ENCODE results near the gene MRPL19. TPM values are rescaled to one million over a fixed set of nuclear protein-coding genes. Genes with fewer than 3 reads are reported as not detected.

MRPL19 gene
- total RNA-seq (10 to 100 TPM; 14.2 to 44.8 (median 25.3) TPM), polyA plus RNA-seq (10 to 100 TPM; 33.3 to 33.6 TPM), total RNA-seq (17.4 reads per million, percentile 47 among the genes with 10 or more reads in this experiment)

DNA sequence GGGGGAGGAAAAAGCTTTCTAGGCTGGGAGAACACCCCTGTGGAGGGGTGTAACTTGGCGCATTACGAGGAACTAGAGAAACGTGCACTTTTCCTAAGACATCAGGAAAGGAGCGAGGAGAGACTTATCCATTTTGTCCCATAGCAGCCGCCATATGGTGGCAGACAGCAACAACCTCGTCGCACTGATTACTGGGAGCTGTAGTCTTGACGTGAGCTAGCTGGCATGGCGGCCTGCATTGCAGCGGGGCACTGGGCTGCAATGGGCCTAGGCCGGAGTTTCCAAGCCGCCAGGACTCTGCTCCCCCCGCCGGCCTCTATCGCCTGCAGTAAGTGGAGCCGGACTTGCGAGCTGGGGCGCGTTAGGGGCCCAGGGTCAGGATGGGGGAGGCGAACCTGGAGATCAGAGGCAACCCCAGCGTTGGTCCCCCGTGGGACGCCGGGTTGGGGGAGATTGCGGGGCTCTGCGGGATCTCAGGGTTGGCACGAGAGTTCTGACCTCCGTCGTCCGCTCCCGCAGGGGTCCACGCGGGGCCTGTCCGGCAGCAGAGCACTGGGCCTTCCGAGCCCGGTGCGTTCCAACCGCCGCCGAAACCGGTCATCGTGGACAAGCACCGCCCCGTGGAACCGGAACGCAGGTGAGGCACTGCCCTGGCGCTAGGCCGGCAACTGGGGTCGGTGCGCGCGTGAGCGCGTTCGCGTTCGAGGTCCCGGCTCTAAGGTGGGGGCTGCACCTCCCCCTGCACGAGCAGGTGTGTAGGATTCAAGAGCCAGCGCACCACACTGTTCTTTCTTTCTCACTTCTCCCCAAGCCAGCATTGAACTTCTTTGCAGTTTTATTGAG is at the start of gene MRPL19:
TSS of gene MRPL19 (plus strand) at position 201 of the 843 bp plus-strand sequence. CDS start at position 226, 25 bp downstream.
- Histone ChIP-seq H3K27me3 (ENCODE audit: control insufficient read depth in 2 of 2, insufficient read depth in 2 of 2, low read length in 2 of 2) (no peaks in the 10 kb centered on the region), H3K36me3 (ENCODE audit: control insufficient read depth in 2 of 3, insufficient read depth in 3 of 3, low read length in 3 of 3) (peaks cover 0 to 26% (median 5%) of the 10 kb centered on the region in 3 experiments), H3K4me1 (ENCODE audit: control insufficient read depth in 2 of 2, insufficient read depth in 2 of 2, low read length in 2 of 2) (peaks cover 7 to 17% of the 10 kb centered on the region in 2 donors), H3K27ac (ENCODE audit: low read depth, low read length) (peak within 1 kb of the TSS; percentile 80), H3K4me3 (ENCODE audit: low read length) (peak within 1 kb of the TSS; percentile 92), H3K9me3 (ENCODE audit: control insufficient read depth in 2 of 3, low read length in 3 of 3) (no peaks in the 10 kb centered on the region)
- peaks cover 7 to 28% (median 10%) of the 10 kb centered on the region in 5 donors for H3K36me3 Mint-ChIP-seq
- peak within 1 kb of the TSS; percentile 83 to 96 (median 93) for H3K4me3 Mint-ChIP-seq
- ChIA-PET CTCF (interaction anchor here (1.0 to 1.7 kb wide), 6 partner anchors 11 to 64 kb away, joined by 3 to 4 read pairs (median 4); partner anchors contain the start of gene GCFC2), POLR2A (interaction anchor here (1.0 to 2.3 kb wide), 4 partner anchors 10 to 812 kb away, joined by 3 to 12 read pairs (median 4); partner anchors contain the start of gene GCFC2)
- peak within 1 kb of the TSS; percentile 80 to 98 (median 87) for H3K27ac Mint-ChIP-seq
- peaks cover 0 to 7% (median 0%) of the 10 kb centered on the region in 11 donors for H3K9me3 Mint-ChIP-seq
- peak; percentile 98 for ATAC-seq
- peaks cover 25 to 51% (median 45%) of the 10 kb centered on the region in 7 donors for H3K4me1 Mint-ChIP-seq
- H3K27me3 Mint-ChIP-seq: no peaks in the 10 kb centered on the region
- intact Hi-C loops (cut with micrococcal nuclease): loop anchor here (1.0 to 5.0 kb wide), 3 partner anchors 63 to 805 kb away; partner anchors contain the start of genes GCFC2 (in 2 of the 2) and POLE4 (in 1 of the 2)
- peak; percentile 45 to 81 (median 74) for DNase-seq

DNA sequence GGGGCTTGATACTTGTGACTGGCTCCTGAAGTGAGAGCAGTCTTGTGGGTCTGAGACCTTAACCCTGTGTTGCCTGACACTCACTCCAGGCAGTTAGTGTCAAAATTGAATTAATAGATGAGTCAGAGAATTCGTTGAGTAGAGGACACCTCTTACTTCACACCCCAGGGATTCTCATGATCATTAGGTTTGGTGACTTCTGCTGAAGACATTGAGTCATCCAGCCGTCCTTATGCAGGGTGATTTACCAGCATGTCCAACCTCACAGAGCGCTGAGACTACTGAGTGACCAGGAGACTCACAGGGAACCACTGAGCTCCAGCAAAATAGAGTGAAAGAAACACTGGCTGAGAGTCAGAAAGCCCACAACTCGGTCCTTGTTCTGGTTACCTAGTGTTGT is 49.8 kb upstream of the MRPL19 start:
- Histone ChIP-seq H3K4me1 (ENCODE audit: control insufficient read depth in 2 of 2, insufficient read depth in 2 of 2, low read length in 2 of 2) (no peaks in the 10 kb centered on the region), H3K27me3 (ENCODE audit: control insufficient read depth in 2 of 2, insufficient read depth in 2 of 2, low read length in 2 of 2) (no peaks in the 10 kb centered on the region), H3K4me3 (ENCODE audit: low read length) (no peak overlapping the region), H3K27ac (ENCODE audit: low read depth, low read length) (no peak overlapping the region), H3K9me3 (ENCODE audit: control insufficient read depth in 2 of 3, low read length in 3 of 3) (no peaks in the 10 kb centered on the region), H3K36me3 (ENCODE audit: control insufficient read depth in 2 of 3, insufficient read depth in 3 of 3, low read length in 3 of 3) (no peaks in the 10 kb centered on the region)
- no peak for ATAC-seq
- no peak overlapping the region for H3K27ac Mint-ChIP-seq
- intact Hi-C loops (cut with micrococcal nuclease): no loop called here
- H3K4me1 Mint-ChIP-seq: no peaks in the 10 kb centered on the region
- no peak for DNase-seq
- peaks cover 0 to 12% (median 2%) of the 10 kb centered on the region in 5 donors for H3K27me3 Mint-ChIP-seq
- H3K9me3 Mint-ChIP-seq: no peaks in the 10 kb centered on the region
- no peak overlapping the region for H3K4me3 Mint-ChIP-seq
- CTCF ChIA-PET: interaction anchor here (1.0 to 1.4 kb wide), 2 partner anchors 11 to 13 kb away, joined by 4 to 5 read pairs; no protein-coding TSS in a partner anchor
- POLR2A ChIA-PET: no interaction called here
- H3K36me3 Mint-ChIP-seq: no peaks in the 10 kb centered on the region

DNA sequence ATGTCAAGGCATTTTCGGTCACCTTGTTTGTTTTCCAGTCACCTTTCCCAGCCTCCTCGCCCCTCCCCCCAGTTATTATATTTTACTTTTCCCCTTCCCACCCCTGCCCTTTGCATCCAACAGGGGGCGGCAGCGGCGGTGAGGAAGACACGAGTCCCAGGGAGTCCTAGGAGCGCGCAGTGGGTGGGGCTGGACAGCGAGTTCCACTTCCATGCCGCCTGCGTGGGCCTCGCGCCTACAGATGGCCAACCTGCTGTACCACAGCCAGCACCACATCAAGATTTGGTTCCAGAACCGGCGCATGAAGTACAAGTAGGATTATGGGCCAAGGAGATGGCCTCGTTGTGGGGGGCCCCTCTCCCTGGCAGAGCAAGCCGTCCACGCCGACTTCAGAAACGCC is 48.6 kb upstream of the MRPL19 start:
- Mint-ChIP-seq H3K27ac (no peak overlapping the region), H3K36me3 (no peaks in the 10 kb centered on the region), H3K9me3 (no peaks in the 10 kb centered on the region), H3K27me3 (peaks cover 0 to 12% (median 4%) of the 10 kb centered on the region in 5 donors), H3K4me3 (no peak overlapping the region), H3K4me1 (no peaks in the 10 kb centered on the region)
- ChIA-PET POLR2A (no interaction called here), CTCF (interaction anchor here (1.4 kb wide), 1 partner anchor 10 kb away, joined by 4 read pairs; no protein-coding TSS in a partner anchor)
- DNase-seq: no peak
- Histone ChIP-seq H3K4me1 (ENCODE audit: control insufficient read depth in 2 of 2, insufficient read depth in 2 of 2, low read length in 2 of 2) (no peaks in the 10 kb centered on the region), H3K9me3 (ENCODE audit: control insufficient read depth in 2 of 3, low read length in 3 of 3) (no peaks in the 10 kb centered on the region), H3K27ac (ENCODE audit: low read depth, low read length) (no peak overlapping the region), H3K27me3 (ENCODE audit: control insufficient read depth in 2 of 2, insufficient read depth in 2 of 2, low read length in 2 of 2) (no peaks in the 10 kb centered on the region), H3K4me3 (ENCODE audit: low read length) (no peak overlapping the region), H3K36me3 (ENCODE audit: control insufficient read depth in 2 of 3, insufficient read depth in 3 of 3, low read length in 3 of 3) (no peaks in the 10 kb centered on the region)
- ATAC-seq: no peak
- intact Hi-C loops (cut with micrococcal nuclease): no loop called here

DNA sequence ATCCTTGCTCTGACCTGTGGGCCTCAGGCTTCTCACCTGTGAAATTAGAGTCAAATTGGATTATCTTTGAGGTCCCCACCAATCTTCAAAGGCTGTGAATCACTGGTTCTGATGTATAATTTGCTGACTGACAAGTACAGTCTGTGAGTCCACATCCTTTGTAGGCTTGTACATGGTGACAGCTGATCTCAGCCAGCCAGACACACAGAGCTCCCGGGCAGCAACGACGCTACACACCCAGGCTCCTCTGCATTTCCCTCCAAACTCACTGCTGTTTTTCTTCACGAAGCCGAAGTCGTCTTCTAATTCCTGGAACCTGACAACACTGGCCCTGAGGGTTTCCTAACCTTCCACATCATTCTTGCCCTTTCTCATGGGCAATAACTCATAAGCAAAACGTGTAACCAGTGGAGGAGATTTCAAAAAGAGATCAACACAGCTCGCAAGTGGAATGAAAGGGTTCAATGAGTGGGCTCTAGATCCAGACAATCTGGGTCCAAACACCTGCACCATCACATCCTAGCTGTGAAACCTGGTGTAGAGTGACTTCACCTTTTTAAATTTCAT is 47.9 kb upstream of the MRPL19 start:
- peaks cover 0 to 17% (median 4%) of the 10 kb centered on the region in 5 donors for H3K27me3 Mint-ChIP-seq
- H3K4me3 Mint-ChIP-seq: no peak overlapping the region
- Histone ChIP-seq H3K4me3 (ENCODE audit: low read length) (no peak overlapping the region), H3K27me3 (ENCODE audit: control insufficient read depth in 2 of 2, insufficient read depth in 2 of 2, low read length in 2 of 2) (no peaks in the 10 kb centered on the region), H3K27ac (ENCODE audit: low read depth, low read length) (no peak overlapping the region), H3K36me3 (ENCODE audit: control insufficient read depth in 2 of 3, insufficient read depth in 3 of 3, low read length in 3 of 3) (no peaks in the 10 kb centered on the region), H3K4me1 (ENCODE audit: control insufficient read depth in 2 of 2, insufficient read depth in 2 of 2, low read length in 2 of 2) (no peaks in the 10 kb centered on the region), H3K9me3 (ENCODE audit: control insufficient read depth in 2 of 3, low read length in 3 of 3) (no peaks in the 10 kb centered on the region)
- intact Hi-C loops (cut with micrococcal nuclease): no loop called here
- no peaks in the 10 kb centered on the region for H3K4me1 Mint-ChIP-seq
- ATAC-seq (no peak), DNase-seq (no peak)
- no peaks in the 10 kb centered on the region for H3K36me3 Mint-ChIP-seq
- no peak overlapping the region for H3K27ac Mint-ChIP-seq
- no peaks in the 10 kb centered on the region for H3K9me3 Mint-ChIP-seq
- POLR2A ChIA-PET: no interaction called here
- CTCF ChIA-PET: interaction anchor here (1.4 kb wide), 1 partner anchor 10 kb away, joined by 4 read pairs; no protein-coding TSS in a partner anchor

DNA sequence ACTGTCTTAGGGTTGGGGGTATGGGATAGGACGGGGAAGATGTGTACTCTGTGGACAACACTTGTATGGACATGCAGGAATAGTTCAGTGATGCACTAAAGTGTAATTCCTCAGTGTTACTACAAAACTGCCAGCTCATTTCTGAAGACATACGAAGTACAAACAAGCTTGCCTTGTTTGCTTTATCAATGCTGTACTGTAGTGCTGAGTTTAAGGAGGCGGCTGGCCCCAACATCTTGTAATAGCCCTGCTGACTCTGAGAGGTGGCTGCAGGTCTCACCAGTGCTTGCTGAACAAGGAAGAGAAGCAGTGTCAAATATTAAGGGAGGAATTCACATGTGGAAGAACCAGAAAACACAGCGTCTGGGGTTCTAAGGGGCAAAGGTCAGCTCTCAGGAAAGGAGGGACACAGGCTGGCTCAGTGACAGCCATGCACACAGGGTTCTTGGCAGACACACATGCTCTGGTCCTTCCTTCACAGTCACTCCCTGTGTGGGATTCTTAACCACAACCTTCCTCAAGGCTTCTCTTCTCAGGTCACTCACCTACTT is 46.0 kb upstream of the MRPL19 start:
- no peaks in the 10 kb centered on the region for H3K9me3 Mint-ChIP-seq
- intact Hi-C loops (cut with micrococcal nuclease): no loop called here
- DNase-seq: no peak
- Histone ChIP-seq H3K9me3 (ENCODE audit: control insufficient read depth in 2 of 3, low read length in 3 of 3) (no peaks in the 10 kb centered on the region), H3K36me3 (ENCODE audit: control insufficient read depth in 2 of 3, insufficient read depth in 3 of 3, low read length in 3 of 3) (no peaks in the 10 kb centered on the region), H3K27me3 (ENCODE audit: control insufficient read depth in 2 of 2, insufficient read depth in 2 of 2, low read length in 2 of 2) (no peaks in the 10 kb centered on the region), H3K4me1 (ENCODE audit: control insufficient read depth in 2 of 2, insufficient read depth in 2 of 2, low read length in 2 of 2) (no peaks in the 10 kb centered on the region), H3K4me3 (ENCODE audit: low read length) (no peak overlapping the region), H3K27ac (ENCODE audit: low read depth, low read length) (no peak overlapping the region)
- no peak overlapping the region for H3K27ac Mint-ChIP-seq
- no peaks in the 10 kb centered on the region for H3K36me3 Mint-ChIP-seq
- ChIA-PET POLR2A (no interaction called here), CTCF (no interaction called here)
- no peak for ATAC-seq
- H3K27me3 Mint-ChIP-seq: peaks cover 10 to 31% (median 14%) of the 10 kb centered on the region in 5 donors
- no peak overlapping the region for H3K4me3 Mint-ChIP-seq
- H3K4me1 Mint-ChIP-seq: no peaks in the 10 kb centered on the region

DNA sequence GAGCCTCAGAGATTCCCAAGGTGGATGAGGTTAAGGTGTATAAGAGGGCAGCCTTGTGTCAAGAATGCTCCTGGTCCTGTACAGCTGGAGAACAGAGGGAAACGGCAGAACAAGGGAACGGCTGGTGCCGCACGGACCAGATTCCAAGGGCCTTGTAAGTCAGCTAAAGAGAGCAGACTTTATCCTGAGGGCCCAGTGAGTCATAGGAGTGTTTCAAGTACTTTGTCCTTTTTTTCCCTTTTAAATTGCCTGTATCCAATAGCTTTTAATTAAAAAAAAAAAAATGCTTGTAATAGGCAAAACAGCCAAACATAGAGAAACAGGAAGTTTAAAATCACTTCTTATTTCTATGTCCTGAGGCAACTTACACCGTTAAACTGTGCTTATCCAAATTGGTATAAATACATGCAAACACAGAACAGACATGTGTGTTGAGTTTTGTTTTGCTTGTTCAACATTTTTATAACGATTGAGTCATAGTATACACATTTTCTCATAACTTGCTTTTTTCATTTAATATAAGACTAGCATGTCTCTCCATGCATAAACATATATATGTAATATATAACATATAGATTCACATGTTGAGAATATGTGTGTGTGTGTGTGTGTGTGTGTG is 43.8 kb upstream of the MRPL19 start:
- ChIA-PET POLR2A (no interaction called here), CTCF (no interaction called here)
- Mint-ChIP-seq H3K4me1 (no peaks in the 10 kb centered on the region), H3K36me3 (no peaks in the 10 kb centered on the region), H3K4me3 (no peak overlapping the region), H3K27ac (no peak overlapping the region), H3K27me3 (peaks cover 27 to 46% (median 33%) of the 10 kb centered on the region in 5 donors), H3K9me3 (peaks cover 0 to 4% (median 0%) of the 10 kb centered on the region in 11 donors)
- no peak for DNase-seq
- intact Hi-C loops (cut with micrococcal nuclease): no loop called here
- Histone ChIP-seq H3K36me3 (ENCODE audit: control insufficient read depth in 2 of 3, insufficient read depth in 3 of 3, low read length in 3 of 3) (no peaks in the 10 kb centered on the region), H3K27ac (ENCODE audit: low read depth, low read length) (no peak overlapping the region), H3K4me3 (ENCODE audit: low read length) (no peak overlapping the region), H3K9me3 (ENCODE audit: control insufficient read depth in 2 of 3, low read length in 3 of 3) (no peaks in the 10 kb centered on the region), H3K4me1 (ENCODE audit: control insufficient read depth in 2 of 2, insufficient read depth in 2 of 2, low read length in 2 of 2) (no peaks in the 10 kb centered on the region), H3K27me3 (ENCODE audit: control insufficient read depth in 2 of 2, insufficient read depth in 2 of 2, low read length in 2 of 2) (no peaks in the 10 kb centered on the region)
- no peak for ATAC-seq

Data from naive thymus-derived CD4-positive, alpha-beta T cell (primary cell).